Midbrain (tissue), 1 donor: ENCODE data around the gene MMS22L.

ENCODE experiments used
- DNase-seq: peaks from one replicate; lab custom pipeline; 2025; lab: John Stamatoyannopoulos, UW

MMS22L gene

GRCh38 chr6:97145691-97146090 is 137.3 kb downstream of the MMS22L start:
- no peak for DNase-seq

GRCh38 chr6:97141756-97142155 is 141.3 kb downstream of the MMS22L start:
- no peak for DNase-seq

- no peak for DNase-seq
Measured at GRCh38 chr6:97138581-97138980, 144.4 kb downstream of the MMS22L start.

GRCh38 chr6:97136626-97137358 is 146.2 kb downstream of the MMS22L start:
- DNase-seq: no peak

GRCh38 chr6:97133067-97133466 is 149.9 kb downstream of the MMS22L start:
- DNase-seq: peak; percentile 77

- DNase-seq: no peak
Measured at GRCh38 chr6:97129106-97129505, 153.9 kb downstream of the MMS22L start.

GRCh38 chr6:97128507-97128906 is 154.5 kb downstream of the MMS22L start:
- no peak for DNase-seq

GRCh38 chr6:97123652-97124051 is 159.4 kb downstream of the MMS22L start:
- no peak for DNase-seq

GRCh38 chr6:97123112-97123511 is 159.9 kb downstream of the MMS22L start:
- no peak for DNase-seq

- no peak for DNase-seq
Measured at GRCh38 chr6:97120511-97120910, 162.5 kb downstream of the MMS22L start.

GRCh38 chr6:97114645-97115044 is 168.4 kb downstream of the MMS22L start:
- DNase-seq: no peak

- DNase-seq: no peak
Measured at GRCh38 chr6:97113170-97113569, 169.8 kb downstream of the MMS22L start.

- DNase-seq: no peak
Measured at GRCh38 chr6:97111243-97111642, 171.8 kb downstream of the MMS22L start.

GRCh38 chr6:97110626-97111025 is 172.4 kb downstream of the MMS22L start:
- no peak for DNase-seq

- no peak for DNase-seq
Measured at GRCh38 chr6:97110149-97110548, 172.9 kb downstream of the MMS22L start.

GRCh38 chr6:97109444-97109843 is 173.6 kb downstream of the MMS22L start:
- DNase-seq: no peak

GRCh38 chr6:97102145-97102790 is 180.7 kb downstream of the MMS22L start:
- DNase-seq: peak; percentile 29

GRCh38 chr6:97100696-97101095 is 182.3 kb downstream of the MMS22L start:
- no peak for DNase-seq

GRCh38 chr6:97097068-97098047 is 185.7 kb downstream of the MMS22L start:
- peak; percentile 22 for DNase-seq

GRCh38 chr6:97095311-97095850 is 187.6 kb downstream of the MMS22L start:
- DNase-seq: no peak

- DNase-seq: no peak
Measured at GRCh38 chr6:97094376-97094775, 188.6 kb downstream of the MMS22L start.

- DNase-seq: no peak
Measured at GRCh38 chr6:97092673-97093305, 190.2 kb downstream of the MMS22L start.
